Stimulated activated CD8-positive, alpha-beta memory T cell treated with anti-CD3 and anti-CD28 coated beads, Interleukin-2, amount 100 ng/mL, for 48 hours (primary cell): Measurements from ENCODE around the gene OR2T12.
"Not testable (repeated sequence)": the region's sequence is repeated elsewhere in the genome, so short reads cannot be mapped to it uniquely, and the experiment has no call there.

Source experiments
- DNase-seq, 2 donors: peaks; one replicate each; pipeline ENCODE4 v3.0.0-alpha.2; 2020; ENCODE audit warnings: low read depth in 2 of 2

The OR2T12 gene, protein sequence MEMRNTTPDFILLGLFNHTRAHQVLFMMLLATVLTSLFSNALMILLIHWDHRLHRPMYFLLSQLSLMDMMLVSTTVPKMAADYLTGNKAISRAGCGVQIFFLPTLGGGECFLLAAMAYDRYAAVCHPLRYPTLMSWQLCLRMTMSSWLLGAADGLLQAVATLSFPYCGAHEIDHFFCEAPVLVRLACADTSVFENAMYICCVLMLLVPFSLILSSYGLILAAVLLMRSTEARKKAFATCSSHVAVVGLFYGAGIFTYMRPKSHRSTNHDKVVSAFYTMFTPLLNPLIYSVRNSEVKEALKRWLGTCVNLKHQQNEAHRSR

DNA sequence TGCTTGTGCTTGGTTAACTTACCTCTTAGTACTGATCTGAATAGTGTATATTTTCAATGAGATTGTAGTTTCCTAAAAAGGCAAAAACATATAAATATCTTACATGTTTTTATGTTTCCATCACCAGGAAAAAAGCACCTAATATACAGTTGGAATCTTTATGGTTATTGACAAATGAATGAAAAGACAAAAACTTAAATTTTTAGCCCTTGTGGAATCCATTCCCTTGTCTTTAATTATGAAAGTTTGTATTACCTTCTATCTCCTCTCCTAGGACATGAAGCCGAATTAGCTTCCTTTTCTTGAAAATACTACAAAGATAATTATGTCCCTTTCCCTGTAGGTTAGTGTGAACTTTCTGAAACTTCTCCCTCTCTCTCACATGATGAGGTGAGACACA is at the start of gene OR2T12:
Gene OR2T12, minus strand, starts transcription at position 101 of the 400 bp plus-strand sequence. CDS start 7,846 bp downstream, outside the sequence.
- DNase-seq: no peak

DNA sequence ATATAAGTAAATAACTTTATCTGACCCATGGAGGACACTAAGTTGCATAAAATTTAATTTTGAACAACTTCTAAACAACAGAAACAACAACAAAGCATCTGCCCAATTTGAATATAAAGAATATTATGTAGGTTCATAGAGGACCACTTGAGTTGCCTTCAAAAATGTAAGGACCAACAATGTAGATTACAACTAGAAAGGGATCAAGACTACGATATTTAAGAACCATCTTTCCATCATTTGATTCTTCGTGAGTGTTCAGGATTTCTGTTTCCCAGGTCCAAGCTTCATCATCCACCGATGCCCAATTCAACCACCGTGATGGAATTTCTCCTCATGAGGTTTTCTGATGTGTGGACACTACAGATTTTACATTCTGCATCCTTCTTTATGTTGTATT is 45.3 kb upstream of the OR2T12 start, which contains the start of gene OR14C36:
Gene OR14C36, plus strand, starts transcription at position 301 of the 400 bp plus-strand sequence. Its CDS starts 0 bp downstream, at position 301.
- no peak for DNase-seq

DNA sequence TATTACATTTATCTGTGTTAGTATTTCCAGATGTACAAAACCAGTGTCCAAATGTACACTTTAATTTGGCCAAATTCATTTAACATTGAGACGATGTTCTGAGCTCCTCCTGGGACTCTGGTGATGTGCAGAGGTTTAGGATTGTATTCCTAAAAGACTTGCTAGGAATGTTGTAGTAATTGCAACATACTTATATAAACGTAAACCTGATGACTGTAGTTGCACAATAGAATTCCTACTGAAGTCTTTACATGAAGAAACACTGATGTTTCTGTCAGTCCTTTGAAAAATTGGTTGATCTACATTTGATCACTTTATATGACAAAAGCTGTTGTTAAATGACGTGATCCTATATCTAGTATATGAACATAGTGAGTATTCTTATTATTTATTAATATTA is 40.2 kb upstream of the OR2T12 start:
- DNase-seq: no peak

DNA sequence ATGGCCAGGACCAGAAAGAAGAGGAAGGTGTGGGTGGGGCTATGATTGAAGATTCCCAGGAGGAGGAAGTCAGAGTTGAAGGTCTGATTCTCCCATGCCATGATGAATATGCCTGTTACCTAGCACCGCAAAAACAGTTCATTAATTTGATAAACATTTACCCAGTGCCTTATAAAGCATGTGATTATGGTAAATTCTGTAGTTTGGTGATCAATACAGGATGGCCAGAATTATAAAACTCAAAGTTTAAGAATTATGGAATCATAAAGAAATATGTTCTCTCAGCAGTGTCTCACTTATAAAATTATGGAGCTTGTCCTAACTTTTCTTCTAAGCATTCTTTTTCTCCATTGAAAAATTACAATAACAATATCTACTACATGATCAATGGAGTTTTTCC is 21.2 kb upstream of the OR2T12 start, which contains the start of gene OR2M7:
Gene OR2M7, minus strand, starts transcription at position 101 of the 400 bp plus-strand sequence. Its CDS starts 0 bp downstream, at position 101.
- DNase-seq: no peak

DNA sequence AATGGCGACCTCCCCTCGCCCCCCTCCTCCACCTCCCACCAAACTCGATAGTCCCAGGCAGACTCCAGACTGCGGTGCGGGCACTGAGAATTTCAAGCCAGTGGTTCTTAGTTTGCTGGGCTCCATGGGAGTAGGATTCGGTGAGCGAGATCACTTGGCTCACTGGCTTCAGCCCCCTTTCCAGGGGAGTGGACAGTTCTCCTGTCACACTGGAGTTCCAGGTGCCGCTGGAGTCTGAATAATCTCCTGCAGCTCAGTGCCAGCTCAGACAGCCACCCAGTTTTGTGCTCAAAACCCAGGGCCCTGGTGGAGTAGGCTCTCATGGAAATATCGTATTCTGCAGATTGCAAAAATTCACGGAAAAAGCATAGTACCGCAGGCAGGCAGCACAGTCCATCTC is 13.6 kb upstream of the OR2T12 start:
- DNase-seq: no peak

DNA sequence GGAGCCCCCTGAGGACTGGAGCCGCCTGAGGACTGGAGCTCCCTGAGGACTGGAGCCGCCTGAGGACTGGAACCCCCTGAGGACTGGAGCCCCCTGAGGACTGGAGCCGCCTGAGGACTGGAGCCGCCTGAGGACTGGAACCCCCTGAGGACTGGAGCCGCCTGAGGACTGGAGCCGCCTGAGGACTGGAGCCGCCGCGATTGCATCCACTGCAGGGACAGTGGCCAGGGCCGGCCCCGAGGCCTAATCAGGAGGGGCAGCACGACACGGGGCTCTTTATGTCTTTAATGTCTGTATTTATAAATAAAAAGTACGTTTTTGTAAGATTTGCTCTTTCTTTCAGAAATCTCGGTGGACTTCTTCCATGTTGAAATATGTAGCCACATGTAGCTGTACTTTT is 3.5 kb upstream of the OR2T12 start:
- not testable (repeated sequence) for DNase-seq

DNA sequence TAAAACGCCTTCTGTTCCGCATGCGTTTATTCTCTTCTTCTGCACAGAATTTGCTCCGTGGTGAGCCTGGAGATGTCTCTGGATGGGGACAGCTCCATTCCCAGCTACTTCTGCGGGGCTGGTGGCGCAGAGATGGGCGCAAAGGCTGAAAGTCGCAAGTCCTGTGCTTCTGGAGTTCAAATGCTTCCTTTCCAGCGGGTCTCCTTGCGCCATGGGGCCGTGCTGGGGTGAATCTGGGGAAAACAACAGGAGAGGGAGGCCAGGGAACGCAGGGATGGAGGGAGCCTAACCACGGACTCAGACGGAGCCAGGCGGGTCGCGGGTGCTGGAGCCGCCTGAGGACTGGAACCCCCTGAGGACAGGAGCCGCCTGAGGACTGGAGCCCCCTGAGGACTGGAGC is 2.9 kb upstream of the OR2T12 start:
- DNase-seq: no peak

DNA sequence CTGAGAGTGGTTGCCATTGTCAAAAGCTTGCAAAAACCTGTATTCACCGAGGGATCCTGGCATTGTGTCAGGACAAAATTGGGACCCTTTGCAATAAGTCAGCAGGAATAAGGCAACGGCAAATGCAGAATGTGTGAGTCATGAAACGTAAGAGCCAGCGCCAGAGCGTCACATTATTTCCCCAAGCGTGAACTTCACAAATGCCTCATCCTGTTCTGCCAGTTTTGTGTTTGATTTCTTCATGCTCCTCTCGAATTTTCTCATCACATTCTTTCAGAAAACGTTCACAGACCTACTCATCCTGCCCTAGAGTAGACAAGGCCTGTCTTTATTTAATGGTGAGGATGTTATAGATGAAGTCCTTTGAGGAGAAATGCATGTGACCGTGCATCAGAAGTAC is 2.4 kb upstream of the OR2T12 start:
- DNase-seq: not testable (repeated sequence)

DNA sequence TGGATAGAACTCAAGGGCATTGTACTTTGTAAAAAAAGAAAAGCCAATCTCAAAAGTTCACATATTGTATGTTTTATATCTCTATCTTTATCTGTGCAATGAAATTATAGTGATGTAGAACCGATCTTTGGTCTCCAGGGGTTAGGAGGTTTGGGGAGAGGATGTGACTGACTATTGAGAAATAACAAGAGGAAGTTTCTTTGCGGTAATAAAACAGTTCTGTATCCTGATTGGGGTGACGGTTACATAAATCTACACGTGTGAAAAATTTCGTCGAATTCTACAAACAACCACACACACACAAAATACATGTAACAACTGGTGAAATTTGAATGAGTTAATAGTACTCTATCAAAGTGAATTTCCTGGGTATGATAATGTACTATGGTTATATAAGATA is 14.8 kb downstream of the OR2T12 start:
- DNase-seq: no peak

DNA sequence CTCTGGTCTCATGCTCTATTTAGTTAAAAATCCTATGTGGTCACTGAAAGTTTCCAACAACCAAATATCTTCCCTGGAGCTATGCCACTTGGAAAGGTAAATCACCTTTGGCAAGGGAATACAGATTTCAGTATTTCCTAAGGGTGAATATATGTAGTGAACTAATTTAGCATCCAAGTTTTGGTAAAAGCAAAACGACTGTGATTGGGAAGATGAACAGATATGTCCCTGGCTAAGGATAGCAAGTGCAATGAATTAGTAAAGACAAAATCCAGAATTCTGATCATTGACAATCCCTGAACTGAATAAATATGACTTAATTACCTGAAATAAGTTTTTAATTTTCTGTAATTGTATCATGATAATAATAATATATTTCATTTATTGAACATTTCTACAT is 25.3 kb downstream of the OR2T12 start, which contains the start of gene OR2T33:
Gene OR2T33, minus strand, starts transcription at position 101 of the 400 bp plus-strand sequence. CDS start 4,162 bp downstream, outside the sequence.
- no peak for DNase-seq

DNA sequence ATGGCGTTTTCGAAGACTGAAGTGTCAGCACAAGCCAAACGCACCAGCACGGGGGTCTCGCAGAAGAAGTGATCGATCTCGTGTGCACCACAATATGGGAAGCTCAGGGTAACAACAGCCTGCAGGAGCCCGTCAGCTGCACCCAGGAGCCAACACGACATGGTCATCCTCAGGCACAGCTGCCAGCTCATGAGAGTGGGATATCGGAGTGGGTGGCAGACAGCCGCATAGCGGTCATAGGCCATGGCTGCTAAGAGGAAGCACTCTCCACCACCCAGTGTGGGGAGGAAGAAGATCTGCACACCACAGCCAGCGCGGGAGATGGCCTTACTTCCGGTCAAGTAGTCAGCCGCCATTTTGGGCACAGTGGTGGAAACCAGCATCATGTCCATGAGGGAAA is 30.0 kb downstream of the OR2T12 start:
- DNase-seq: not testable (repeated sequence)

DNA sequence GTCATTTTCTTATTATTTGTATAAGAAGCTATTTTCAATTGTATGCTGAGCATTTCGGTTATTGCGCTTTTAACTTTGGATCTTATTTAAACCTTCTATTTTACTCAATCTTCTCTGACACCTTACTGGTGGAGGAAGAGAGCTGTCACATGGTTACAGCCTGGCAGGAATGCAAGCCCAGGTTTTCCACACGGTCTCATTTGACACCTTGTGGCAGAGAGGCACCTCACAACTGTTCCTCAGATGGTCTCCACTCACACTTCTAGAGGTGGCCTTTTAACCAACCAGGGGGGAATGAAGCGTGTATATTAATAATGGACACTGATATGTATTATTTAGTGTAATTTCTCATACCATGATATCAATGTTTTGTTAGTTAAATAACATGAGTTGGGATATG is 35.0 kb downstream of the OR2T12 start:
- DNase-seq: no peak

DNA sequence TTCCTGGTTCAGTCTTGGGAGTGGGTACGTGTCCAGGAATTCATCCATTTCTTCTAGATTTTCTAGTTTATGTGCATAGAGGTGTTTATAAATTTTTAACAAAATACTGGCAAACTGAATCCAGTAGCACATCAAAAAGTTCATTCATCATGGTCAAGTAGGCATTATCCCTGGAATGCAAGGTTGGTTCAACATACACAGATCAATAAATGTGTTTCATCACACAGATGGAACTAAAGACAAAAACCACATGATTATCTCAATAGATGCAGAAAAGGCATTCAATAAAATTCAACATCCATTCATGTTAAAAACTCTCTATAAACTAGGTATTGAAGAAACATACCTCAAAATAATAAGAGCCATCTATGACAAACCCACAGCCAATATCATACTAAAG is 43.9 kb downstream of the OR2T12 start:
- DNase-seq: not testable (repeated sequence)

DNA sequence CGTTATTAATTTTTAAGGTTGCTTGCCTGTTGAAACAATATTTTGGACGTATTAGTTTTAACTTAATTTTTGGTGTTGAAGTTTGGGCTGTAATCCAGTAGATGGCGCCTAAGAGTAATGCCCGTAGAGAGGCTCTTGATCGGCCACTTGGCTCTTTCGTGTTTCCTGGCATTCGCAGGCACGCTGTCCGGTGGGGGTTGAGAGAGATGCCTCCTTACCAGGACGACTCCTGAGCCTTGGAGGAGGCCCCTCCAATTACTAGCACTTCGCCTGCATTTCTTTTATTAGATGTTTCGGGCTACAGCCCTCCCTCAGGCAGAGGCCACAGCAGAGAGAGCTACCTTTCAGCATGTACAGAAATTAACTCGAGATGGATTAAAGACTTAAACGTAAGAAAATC is 60.0 kb downstream of the OR2T12 start:
- no peak for DNase-seq
